HL-60 (cell line): ENCODE measurements around the gene ZMYND8.

ENCODE experiments used
- DNase-seq, 2 experiments: peaks; one replicate each; pipeline ENCODE4 v3.0.0-alpha.2; 2010 to 2020; ENCODE audit warnings: low read depth in 1 of 2, low spot score in 1 of 2
- H3K27ac ChIP-seq: fragments of 250-450 bp; sonication (Bioruptor Pico); replicated peaks from 2 replicates; pipeline ENCODE4 v1.5.1; 2020; ENCODE audit warnings: mild to moderate bottlenecking, moderate library complexity
- H3K27me3 ChIP-seq: fragments of 250-450 bp; sonication (Bioruptor Pico); 2 replicates; pipeline ENCODE4 v1.5.1; 2021; ENCODE audit warnings: mild to moderate bottlenecking, moderate library complexity; ENCODE audit not compliant: insufficient read depth, poor library complexity, severe bottlenecking
- H3K4me3 ChIP-seq: replicated peaks from 2 replicates; pipeline ENCODE4 v1.5.1; 2011; ENCODE audit warnings: mild to moderate bottlenecking, control low read depth, low read length; ENCODE audit not compliant: insufficient read depth
- GABPA ChIP-seq: IDR thresholded peaks from 2 replicates; pipeline ENCODE4 v1.6.1; 2012; ENCODE audit warnings: low read depth
- POLR2AphosphoS5 ChIP-seq: IDR thresholded peaks from 2 replicates; pipeline ENCODE4 v1.6.1; 2012; ENCODE audit warnings: low read depth
- REST ChIP-seq: IDR thresholded peaks from 2 replicates; pipeline ENCODE4 v1.6.1; 2012; ENCODE audit warnings: low read depth; ENCODE audit not compliant: insufficient replicate concordance
- SPI1 ChIP-seq: IDR thresholded peaks from 2 replicates; pipeline ENCODE4 v1.6.1; 2012; ENCODE audit warnings: low read depth, mild to moderate bottlenecking, borderline replicate concordance
- TF ChIP-seq, protein P1 (sequence below): IDR thresholded peaks from one replicate; pipeline ENCODE4 v1.5.1; 2011; ENCODE audit warnings: low read length, control low read depth, inconsistent platforms; ENCODE audit not compliant: insufficient read depth

Gene ZMYND8

GRCh38 chr20:47188540-47188939 is 168.0 kb downstream of the ZMYND8 start:
- Histone ChIP-seq H3K27ac (no peak overlapping the region), H3K27me3 (peaks cover 2% of the 10 kb centered on the region), H3K4me3 (no peak overlapping the region)
- no peak for TF ChIP-seq POLR2AphosphoS5
- TF ChIP-seq, protein P1, sequence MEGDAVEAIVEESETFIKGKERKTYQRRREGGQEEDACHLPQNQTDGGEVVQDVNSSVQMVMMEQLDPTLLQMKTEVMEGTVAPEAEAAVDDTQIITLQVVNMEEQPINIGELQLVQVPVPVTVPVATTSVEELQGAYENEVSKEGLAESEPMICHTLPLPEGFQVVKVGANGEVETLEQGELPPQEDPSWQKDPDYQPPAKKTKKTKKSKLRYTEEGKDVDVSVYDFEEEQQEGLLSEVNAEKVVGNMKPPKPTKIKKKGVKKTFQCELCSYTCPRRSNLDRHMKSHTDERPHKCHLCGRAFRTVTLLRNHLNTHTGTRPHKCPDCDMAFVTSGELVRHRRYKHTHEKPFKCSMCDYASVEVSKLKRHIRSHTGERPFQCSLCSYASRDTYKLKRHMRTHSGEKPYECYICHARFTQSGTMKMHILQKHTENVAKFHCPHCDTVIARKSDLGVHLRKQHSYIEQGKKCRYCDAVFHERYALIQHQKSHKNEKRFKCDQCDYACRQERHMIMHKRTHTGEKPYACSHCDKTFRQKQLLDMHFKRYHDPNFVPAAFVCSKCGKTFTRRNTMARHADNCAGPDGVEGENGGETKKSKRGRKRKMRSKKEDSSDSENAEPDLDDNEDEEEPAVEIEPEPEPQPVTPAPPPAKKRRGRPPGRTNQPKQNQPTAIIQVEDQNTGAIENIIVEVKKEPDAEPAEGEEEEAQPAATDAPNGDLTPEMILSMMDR, result no peak
- no peak for TF ChIP-seq REST
- TF ChIP-seq SPI1, result no peak
- DNase-seq, result no peak

GRCh38 chr20:47187450-47188195 is 168.9 kb downstream of the ZMYND8 start:
- no peak for DNase-seq
- TF ChIP-seq REST (no peak), POLR2AphosphoS5 (no peak), GABPA (no peak), SPI1 (no peak)
- TF ChIP-seq, protein P1, result no peak
- H3K27me3 ChIP-seq, result peaks cover 2% of the 10 kb centered on the region
- no peak overlapping the region for H3K27ac ChIP-seq
- no peak overlapping the region for H3K4me3 ChIP-seq

DNA sequence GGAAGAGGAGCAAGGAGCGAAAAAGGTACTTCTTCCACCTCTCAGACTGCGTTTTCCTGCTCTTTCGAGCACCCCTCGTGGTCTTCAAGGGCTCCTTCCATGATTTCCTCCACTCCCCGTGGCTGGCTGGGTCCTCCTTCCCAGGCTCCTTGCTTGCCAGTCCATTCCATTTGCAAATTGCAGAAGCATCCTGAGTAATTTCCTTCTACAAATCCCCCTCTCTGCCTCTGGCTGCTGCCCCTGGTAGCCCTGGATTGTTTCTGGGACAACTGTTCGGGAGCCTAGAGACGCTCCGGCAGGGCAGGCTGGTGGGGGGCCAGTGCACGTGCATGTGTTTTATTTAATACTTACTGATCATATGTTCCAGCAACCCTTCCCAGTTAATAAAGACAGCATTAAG is 173.1 kb downstream of the ZMYND8 start:
- TF ChIP-seq GABPA, result no peak
- TF ChIP-seq SPI1, result no peak
- TF ChIP-seq REST, result no peak
- TF ChIP-seq, protein P1, result no peak
- Histone ChIP-seq H3K27ac (no peak overlapping the region), H3K27me3 (no peaks in the 10 kb centered on the region), H3K4me3 (no peak overlapping the region)
- DNase-seq, result no peak
